ACC112 (cell line): ENCODE measurements around the gene AGAP1.

Source experiments
- H2AFZ ChIP-seq: fragments of 200-600 bp; sonication (generic); one replicate; pipeline ENCODE4 v1.6.0; 2017; ENCODE audit warnings: antibody characterized with exemption, low read length; ENCODE audit not compliant: unreplicated experiment
- H3K27ac ChIP-seq: fragments of 200-600 bp; sonication (generic); 2 replicates; pipeline ENCODE4 v1.5.1; 2014; ENCODE audit warnings: low read depth, mild to moderate bottlenecking, antibody characterized with exemption, low read length, moderate library complexity
- H3K27me3 ChIP-seq: fragments of 200-600 bp; sonication (generic); 2 replicates; pipeline ENCODE4 v1.6.1; 2014; ENCODE audit warnings: mild to moderate bottlenecking, antibody characterized with exemption, low read length, moderate library complexity, mixed read lengths; ENCODE audit not compliant: insufficient read depth
- H3K36me3 ChIP-seq: fragments of 200-600 bp; sonication (generic); 2 replicates; pipeline ENCODE4 v1.6.1; 2016; ENCODE audit warnings: mild to moderate bottlenecking, antibody characterized with exemption, low read length, moderate library complexity, mixed read lengths; ENCODE audit not compliant: insufficient read depth
- H3K4me1 ChIP-seq: fragments of 200-600 bp; sonication (generic); one replicate; pipeline ENCODE4 v1.6.1; 2016; ENCODE audit warnings: low read length, mixed read lengths; ENCODE audit not compliant: insufficient read depth, unreplicated experiment, control insufficient read depth
- H3K4me3 ChIP-seq: fragments of 200-600 bp; sonication (generic); 2 replicates; pipeline ENCODE4 v1.5.1; 2014; ENCODE audit warnings: mild to moderate bottlenecking, low read depth, low read length
- H3K79me2 ChIP-seq: fragments of 200-600 bp; sonication (generic); one replicate; pipeline ENCODE4 v1.6.0; 2016; ENCODE audit warnings: low read length; ENCODE audit not compliant: control insufficient read depth, unreplicated experiment, insufficient read depth

AGAP1 gene

DNA sequence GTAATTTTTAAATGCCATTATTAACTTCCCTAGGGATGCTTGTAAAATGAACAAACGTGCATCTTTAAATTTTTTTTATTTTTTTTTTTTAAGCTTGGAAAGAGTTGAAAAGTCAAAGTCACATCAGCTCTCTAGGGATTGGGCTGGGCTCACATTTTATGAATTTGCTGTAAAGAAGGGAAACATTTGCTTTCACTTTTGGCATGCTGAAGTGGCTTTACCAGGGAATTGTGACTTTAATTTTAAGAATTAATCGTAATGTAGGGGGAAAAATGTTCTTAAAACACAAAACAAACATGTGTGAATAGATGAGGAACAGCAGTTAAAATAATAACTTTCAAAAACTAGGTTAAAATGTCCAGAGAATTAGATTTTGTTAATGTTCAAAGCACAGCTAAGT, 123.0 kb downstream of the AGAP1 start:
- no peaks in the 10 kb centered on the region for H3K27me3 ChIP-seq
- no peak overlapping the region for H2AFZ ChIP-seq
- peaks cover 50% of the 10 kb centered on the region for H3K4me1 ChIP-seq
- H3K36me3 ChIP-seq, result no peaks in the 10 kb centered on the region
- peak overlapping the region; percentile 69 for H3K4me3 ChIP-seq
- H3K27ac ChIP-seq, result peak overlapping the region; percentile 90
- H3K79me2 ChIP-seq, result peaks cover 62% of the 10 kb centered on the region

DNA sequence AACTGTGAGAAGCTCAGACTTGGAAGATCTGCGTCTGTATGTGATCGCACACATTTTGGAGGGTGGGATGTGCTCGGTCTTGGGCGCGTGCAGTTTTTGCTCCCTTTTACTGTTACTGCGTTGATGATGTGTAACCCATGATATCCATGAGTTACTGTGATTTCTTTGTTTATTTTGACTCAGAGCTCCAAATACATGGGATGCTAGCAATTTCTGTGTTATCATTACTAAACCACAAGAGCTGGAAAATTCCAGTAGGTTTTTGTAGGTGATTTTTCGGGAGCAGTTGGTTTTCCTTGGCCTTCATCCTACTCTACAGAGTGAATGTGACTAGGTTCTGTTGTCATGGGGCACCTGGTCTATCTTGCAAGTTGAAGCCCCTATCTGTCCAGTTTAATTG, 124.2 kb downstream of the AGAP1 start:
- H3K4me1 ChIP-seq, result peaks cover 50% of the 10 kb centered on the region
- peak overlapping the region; percentile 90 for H3K27ac ChIP-seq
- H3K79me2 ChIP-seq, result peaks cover 52% of the 10 kb centered on the region
- no peaks in the 10 kb centered on the region for H3K27me3 ChIP-seq
- 0 out of 2 replicates have a peak overlapping the region, but pooled peaks have one; percentile 69 for H3K4me3 ChIP-seq
- no peak overlapping the region for H2AFZ ChIP-seq
- H3K36me3 ChIP-seq, result no peaks in the 10 kb centered on the region

DNA sequence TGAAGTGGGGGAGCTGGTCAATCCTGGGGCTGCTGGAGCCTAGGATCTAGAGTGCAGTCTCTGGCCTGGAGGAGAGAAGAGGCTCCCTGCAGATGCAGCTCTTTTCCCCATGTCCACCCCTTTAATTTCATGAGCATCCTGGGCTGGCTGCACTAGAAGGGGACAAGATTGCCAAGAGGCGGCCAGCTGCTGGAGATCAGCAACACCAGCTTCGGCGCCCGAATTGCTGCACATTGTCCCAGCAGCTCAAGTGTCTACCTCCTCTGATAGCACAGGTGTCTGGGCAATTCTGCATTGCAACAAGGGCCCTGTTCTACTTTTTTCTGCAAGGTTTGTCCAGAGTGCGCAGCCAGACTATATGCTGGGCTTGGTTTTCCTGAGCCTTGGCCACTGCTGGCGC, 125.7 kb downstream of the AGAP1 start:
- Histone ChIP-seq H3K27me3 (no peaks in the 10 kb centered on the region), H2AFZ (no peak overlapping the region), H3K27ac (no peak overlapping the region), H3K79me2 (peaks cover 51% of the 10 kb centered on the region), H3K4me3 (no peak overlapping the region), H3K36me3 (no peaks in the 10 kb centered on the region), H3K4me1 (peaks cover 37% of the 10 kb centered on the region)

DNA sequence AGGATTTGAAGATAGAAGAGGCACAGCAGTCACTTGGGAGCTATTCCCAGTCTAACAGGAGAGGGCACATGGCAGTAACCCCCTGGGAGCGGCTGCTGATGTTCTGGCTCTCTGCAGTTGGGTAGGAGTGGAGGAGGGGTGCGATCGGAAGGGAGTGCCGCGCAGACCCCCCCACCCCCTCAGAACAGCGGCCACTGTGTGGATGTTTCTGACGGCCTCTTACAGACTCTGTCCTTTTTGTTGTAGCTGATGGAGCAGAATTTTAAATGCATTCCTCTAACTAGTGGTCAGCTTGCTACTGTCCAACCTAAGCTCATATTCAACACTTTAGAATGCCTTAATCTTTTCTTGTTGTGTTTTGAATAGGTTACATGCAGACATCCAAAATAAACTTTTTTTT, 127.9 kb downstream of the AGAP1 start:
- H3K27me3 ChIP-seq, result no peaks in the 10 kb centered on the region
- H3K27ac ChIP-seq, result no peak overlapping the region
- H3K4me1 ChIP-seq, result peaks cover 16% of the 10 kb centered on the region
- no peaks in the 10 kb centered on the region for H3K36me3 ChIP-seq
- H3K79me2 ChIP-seq, result peaks cover 48% of the 10 kb centered on the region
- H3K4me3 ChIP-seq, result no peak overlapping the region
- no peak overlapping the region for H2AFZ ChIP-seq

DNA sequence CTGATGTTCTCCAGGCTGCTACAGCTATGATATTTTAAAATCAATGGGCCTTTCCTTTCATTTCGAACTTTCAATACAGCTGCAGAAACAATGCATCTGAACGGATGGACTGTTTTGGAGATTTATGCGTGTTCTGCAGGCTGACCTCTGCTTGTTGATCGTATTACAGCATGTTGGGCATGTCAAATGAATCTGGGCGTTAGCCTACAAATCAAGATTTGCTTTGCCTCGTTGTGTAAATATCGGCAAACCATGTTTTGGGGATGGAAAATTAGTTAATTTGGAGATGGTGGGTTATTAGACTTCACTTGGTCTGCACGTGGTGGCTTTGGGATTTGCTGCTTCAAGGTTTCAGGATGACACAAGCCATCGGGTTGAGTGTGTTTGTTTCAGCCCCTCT, 129.3 kb downstream of the AGAP1 start:
- no peak overlapping the region for H2AFZ ChIP-seq
- no peaks in the 10 kb centered on the region for H3K36me3 ChIP-seq
- peaks cover 40% of the 10 kb centered on the region for H3K79me2 ChIP-seq
- H3K4me3 ChIP-seq, result no peak overlapping the region
- no peaks in the 10 kb centered on the region for H3K27me3 ChIP-seq
- H3K4me1 ChIP-seq, result peaks cover 11% of the 10 kb centered on the region
- no peak overlapping the region for H3K27ac ChIP-seq

DNA sequence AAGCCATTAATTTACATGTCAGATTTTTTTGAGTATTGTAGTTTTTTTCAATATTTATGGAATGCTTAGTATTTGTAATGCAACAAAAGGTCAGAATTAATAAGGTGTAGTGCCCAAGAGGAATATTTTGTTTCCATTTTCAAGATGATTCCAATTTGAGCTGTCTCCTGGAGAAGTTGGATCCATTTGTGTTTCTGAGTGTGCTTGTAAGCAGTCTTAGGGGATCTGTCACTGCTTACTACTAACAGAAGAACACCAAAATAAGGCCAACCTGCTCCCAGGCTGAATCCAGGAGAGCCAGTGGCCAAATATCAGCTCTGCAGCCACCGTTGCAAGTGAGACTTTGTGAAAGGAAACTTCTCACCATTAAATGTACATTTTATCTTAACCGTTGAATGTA, 129.9 kb downstream of the AGAP1 start:
- peaks cover 39% of the 10 kb centered on the region for H3K79me2 ChIP-seq
- no peak overlapping the region for H3K4me3 ChIP-seq
- H3K27ac ChIP-seq, result no peak overlapping the region
- no peak overlapping the region for H2AFZ ChIP-seq
- peaks cover 7% of the 10 kb centered on the region for H3K4me1 ChIP-seq
- H3K27me3 ChIP-seq, result no peaks in the 10 kb centered on the region
- H3K36me3 ChIP-seq, result no peaks in the 10 kb centered on the region

DNA sequence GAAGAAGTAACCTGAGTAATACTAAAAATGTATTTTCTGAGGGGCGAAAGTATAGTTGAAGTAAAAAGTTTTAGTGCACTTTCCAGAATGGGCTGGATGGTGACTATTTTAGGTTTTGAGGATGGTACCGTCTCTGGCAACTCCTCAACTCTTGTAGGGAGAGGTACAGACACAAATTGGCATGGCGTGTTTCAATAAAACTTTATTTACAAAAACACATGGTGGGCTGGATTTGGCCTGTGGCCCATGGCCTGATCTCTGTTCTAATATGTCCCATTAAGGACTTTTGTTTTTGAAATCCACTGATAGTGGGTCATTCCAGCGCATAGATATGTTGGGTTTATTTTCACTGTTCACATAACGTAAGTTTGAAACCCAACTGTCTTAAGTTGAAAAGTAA, 132.8 kb downstream of the AGAP1 start:
- no peak overlapping the region for H3K4me3 ChIP-seq
- no peak overlapping the region for H2AFZ ChIP-seq
- peaks cover 7% of the 10 kb centered on the region for H3K4me1 ChIP-seq
- H3K27ac ChIP-seq, result no peak overlapping the region
- H3K36me3 ChIP-seq, result no peaks in the 10 kb centered on the region
- H3K79me2 ChIP-seq, result peaks cover 28% of the 10 kb centered on the region
- H3K27me3 ChIP-seq, result no peaks in the 10 kb centered on the region

DNA sequence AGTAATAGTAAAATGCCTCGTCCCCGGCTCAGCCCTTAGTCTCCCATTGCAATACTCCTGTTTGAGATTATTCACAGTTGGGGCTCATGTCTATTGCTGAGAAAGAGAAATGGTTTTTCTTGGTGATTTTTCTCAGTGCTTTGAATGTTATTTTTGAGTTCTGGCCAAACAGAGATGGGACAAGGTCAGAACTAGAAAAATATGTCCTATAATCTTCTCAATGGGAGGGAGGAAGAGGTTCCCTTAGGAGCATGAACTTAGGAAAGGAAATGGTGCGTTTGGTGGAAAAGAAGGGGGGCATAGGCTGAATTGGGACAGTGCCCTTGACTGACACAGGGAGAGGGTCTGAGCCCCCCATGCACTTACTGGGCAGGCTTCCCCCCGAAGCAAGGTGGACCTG, 133.8 kb downstream of the AGAP1 start:
- Histone ChIP-seq H3K4me3 (no peak overlapping the region), H2AFZ (no peak overlapping the region), H3K27ac (no peak overlapping the region), H3K4me1 (peaks cover 7% of the 10 kb centered on the region), H3K27me3 (no peaks in the 10 kb centered on the region), H3K79me2 (peaks cover 32% of the 10 kb centered on the region), H3K36me3 (no peaks in the 10 kb centered on the region)

DNA sequence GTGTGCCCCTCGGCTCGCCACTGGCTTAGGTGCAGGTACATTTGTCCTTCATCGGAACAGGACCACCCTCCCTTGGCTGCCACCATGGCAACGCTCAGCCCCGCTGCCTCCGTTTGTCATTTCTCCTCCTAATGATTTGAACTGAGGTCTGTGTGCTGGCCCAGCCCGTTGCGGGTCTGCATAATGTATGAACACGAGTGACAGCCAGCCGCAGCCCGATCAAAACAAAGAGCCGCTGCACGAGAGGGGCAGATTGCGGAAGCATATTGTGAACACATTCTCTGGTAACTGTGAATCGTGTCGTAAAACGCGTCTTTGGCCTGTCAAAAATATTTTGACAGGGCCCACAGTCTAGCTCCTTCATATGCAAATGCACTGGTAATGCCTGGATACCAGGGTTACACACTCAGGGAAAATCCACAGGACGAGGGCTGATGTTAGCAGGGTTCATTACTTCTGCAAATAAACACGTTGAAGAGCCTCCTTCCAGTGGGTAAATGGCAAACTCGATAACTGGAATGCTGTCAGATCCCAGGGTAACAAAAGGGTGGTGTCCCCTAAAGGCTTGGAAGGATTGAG, 137.0 kb downstream of the AGAP1 start:
- H3K79me2 ChIP-seq, result peaks cover 23% of the 10 kb centered on the region
- H3K36me3 ChIP-seq, result no peaks in the 10 kb centered on the region
- no peak overlapping the region for H3K4me3 ChIP-seq
- H2AFZ ChIP-seq, result no peak overlapping the region
- no peaks in the 10 kb centered on the region for H3K27me3 ChIP-seq
- H3K27ac ChIP-seq, result no peak overlapping the region
- peaks cover 7% of the 10 kb centered on the region for H3K4me1 ChIP-seq

DNA sequence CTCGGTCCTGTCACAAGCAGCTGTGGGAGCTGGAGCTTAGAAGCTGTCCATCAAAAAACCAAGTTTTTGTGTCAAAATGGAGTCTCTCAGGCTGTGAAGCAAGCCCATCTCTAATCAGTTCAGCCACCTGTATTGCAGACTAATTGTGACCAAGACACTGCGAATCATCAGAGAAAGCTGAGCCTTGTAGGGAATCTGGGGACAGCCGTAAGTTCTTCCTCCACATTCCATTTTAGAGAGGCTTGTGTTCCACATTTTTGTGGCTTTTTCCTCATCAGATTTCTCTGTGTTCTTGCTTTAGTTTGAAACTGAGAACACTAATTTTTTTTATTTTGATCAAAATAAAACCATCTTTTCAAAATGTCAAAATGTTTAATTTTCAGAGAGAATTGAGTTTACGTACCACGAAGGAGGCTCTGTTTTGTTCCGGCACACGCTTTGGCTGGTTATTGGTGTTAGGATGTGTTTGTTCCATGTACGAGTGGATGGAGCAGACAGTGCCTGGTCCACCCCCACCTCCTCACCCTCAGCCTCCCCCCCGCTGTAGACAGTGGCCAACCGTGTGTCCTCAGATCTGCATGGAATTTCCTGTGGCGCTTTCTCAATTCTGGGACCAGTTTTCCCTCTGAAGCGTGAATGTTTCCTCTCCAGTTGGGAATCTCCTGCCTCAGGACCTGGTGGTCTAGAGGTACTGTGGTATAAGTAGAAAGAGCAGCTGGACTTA, 140.8 kb downstream of the AGAP1 start:
- Histone ChIP-seq H3K79me2 (peaks cover 17% of the 10 kb centered on the region), H3K36me3 (no peaks in the 10 kb centered on the region), H3K27me3 (no peaks in the 10 kb centered on the region), H3K4me1 (peaks cover 8% of the 10 kb centered on the region), H3K4me3 (no peak overlapping the region), H2AFZ (no peak overlapping the region), H3K27ac (no peak overlapping the region)

DNA sequence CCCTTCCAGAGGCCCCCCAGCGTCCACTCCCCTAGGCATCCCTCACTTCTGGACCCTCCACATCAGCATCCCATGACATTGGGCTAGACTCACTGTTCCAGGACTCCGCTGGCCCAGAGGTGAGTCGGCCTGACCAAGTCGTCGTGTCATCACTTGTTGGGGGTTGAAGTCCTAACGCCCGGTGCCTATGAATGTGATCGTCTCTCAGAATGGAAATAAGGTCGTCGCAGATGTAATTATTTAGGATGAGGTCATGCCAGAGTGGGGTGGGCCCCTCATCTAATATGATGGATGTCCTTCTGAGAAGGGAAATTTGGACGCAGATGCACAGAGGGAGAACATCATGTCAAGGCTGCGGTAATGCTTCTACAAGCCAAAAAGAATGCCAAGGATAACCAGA, 142.7 kb downstream of the AGAP1 start:
- Histone ChIP-seq H3K79me2 (peaks cover 18% of the 10 kb centered on the region), H3K27ac (no peak overlapping the region), H3K4me3 (no peak overlapping the region), H3K36me3 (no peaks in the 10 kb centered on the region), H3K27me3 (no peaks in the 10 kb centered on the region), H2AFZ (no peak overlapping the region), H3K4me1 (peaks cover 23% of the 10 kb centered on the region)
